ENCODE measurements around the gene RAB10.

The RAB10 gene

GRCh38 chr2:26033818-26034636 is at the start of gene RAB10:
Gene RAB10, plus strand, starts transcription at chr2:26034084. Its CDS starts 525 bp downstream, at chr2:26034609.
- DNase-seq (ENCODE audit: extremely low read depth, low read depth) = peak; percentile 98
- no peak for TF ChIP-seq CTCF (IDR thresholded peaks at IDR 0.05; ENCODE audit: low read depth, low read length)

- TF ChIP-seq CTCF (IDR thresholded peaks at IDR 0.05; ENCODE audit: low read depth, low read length) = no peak
- no peak for DNase-seq (ENCODE audit: extremely low read depth, low read depth)
Measured at GRCh38 chr2:25988134-25988533, 45.8 kb upstream of the RAB10 start.

GRCh38 chr2:25989154-25989553 is 44.7 kb upstream of the RAB10 start:
- DNase-seq (ENCODE audit: extremely low read depth, low read depth) = no peak
- TF ChIP-seq CTCF (IDR thresholded peaks at IDR 0.05; ENCODE audit: low read depth, low read length) = no peak

- no peak for TF ChIP-seq CTCF (IDR thresholded peaks at IDR 0.05; ENCODE audit: low read depth, low read length)
Measured at GRCh38 chr2:25991965-25992364, 41.9 kb upstream of the RAB10 start.

GRCh38 chr2:25992556-25992955 is 41.3 kb upstream of the RAB10 start:
- TF ChIP-seq CTCF (IDR thresholded peaks at IDR 0.05; ENCODE audit: low read depth, low read length) = no peak
- DNase-seq (ENCODE audit: extremely low read depth, low read depth) = no peak

More at GRCh38 chr2:25991965-25992364, 41.9 kb upstream of the RAB10 start:
- no peak for DNase-seq (ENCODE audit: extremely low read depth, low read depth)

GRCh38 chr2:25993049-25993448 is 40.8 kb upstream of the RAB10 start:
- TF ChIP-seq CTCF (IDR thresholded peaks at IDR 0.05; ENCODE audit: low read depth, low read length) = no peak
- DNase-seq (ENCODE audit: extremely low read depth, low read depth) = no peak

- DNase-seq (ENCODE audit: extremely low read depth, low read depth) = no peak
- no peak for TF ChIP-seq CTCF (IDR thresholded peaks at IDR 0.05; ENCODE audit: low read depth, low read length)
Measured at GRCh38 chr2:25994509-25994908, 39.4 kb upstream of the RAB10 start.
